Hindlimb muscle (tissue), 1 donor: Measurements from ENCODE around the gene PDCD2L. TPM values are rescaled to one million over a fixed set of nuclear protein-coding genes. Genes with fewer than 3 reads are reported as not detected.
"Not testable (repeated sequence)": the region's sequence is repeated elsewhere in the genome, so short reads cannot be mapped to it uniquely, and the experiment has no call there.

Source experiments
- DNase-seq: peaks from one replicate; pipeline ENCODE4 v3.0.0-alpha.2; 2013
- polyA plus RNA-seq: library from polyadenylated mRNA; unstranded; fragments of 120-200 nt; gene quantifications from one replicate; pipeline ENCODE4 v1.2.1, GENCODE V29; 2013; ENCODE audit not compliant: insufficient read length

The PDCD2L gene
- polyA plus RNA-seq = 13.6 TPM

GRCh38 chr19:34404109-34404909 is at the start of gene PDCD2L:
PDCD2L (plus strand) TSS chr19:34404399; CDS start chr19:34404431, 32 bp downstream.
- DNase-seq = peak; percentile 88

- DNase-seq = no peak
Observed at GRCh38 chr19:34355201-34355600, 49.0 kb upstream of the PDCD2L start.

GRCh38 chr19:34356875-34357274 is 47.3 kb upstream of the PDCD2L start:
- DNase-seq = no peak

GRCh38 chr19:34357431-34357830 is 46.8 kb upstream of the PDCD2L start:
- DNase-seq = no peak

- DNase-seq = peak; percentile 98
Observed at GRCh38 chr19:34359140-34359953, 44.9 kb upstream of the PDCD2L start.

GRCh38 chr19:34359954-34360315 is 44.3 kb upstream of the PDCD2L start:
- DNase-seq = no peak

GRCh38 chr19:34360354-34360909 is 43.8 kb upstream of the PDCD2L start:
- no peak for DNase-seq

GRCh38 chr19:34362679-34363069 is 41.5 kb upstream of the PDCD2L start:
- DNase-seq = no peak

- no peak for DNase-seq
Observed at GRCh38 chr19:34363094-34363493, 41.1 kb upstream of the PDCD2L start.

- no peak for DNase-seq
Observed at GRCh38 chr19:34363930-34364329, 40.3 kb upstream of the PDCD2L start.

GRCh38 chr19:34364462-34364829 is 39.8 kb upstream of the PDCD2L start:
- DNase-seq = no peak

GRCh38 chr19:34364830-34365462 is 39.3 kb upstream of the PDCD2L start, which contains the start of gene GPI:
GPI (plus strand) TSS chr19:34365196; CDS start chr19:34365267, 71 bp downstream.
- DNase-seq = peak; percentile 65

GRCh38 chr19:34365463-34366401 is 38.5 kb upstream of the PDCD2L start:
- peak; percentile 44 for DNase-seq

- DNase-seq = no peak
Observed at GRCh38 chr19:34366738-34367623, 37.2 kb upstream of the PDCD2L start.

- DNase-seq = no peak
Observed at GRCh38 chr19:34367624-34367957, 36.6 kb upstream of the PDCD2L start.

- no peak for DNase-seq
Observed at GRCh38 chr19:34368338-34368737, 35.9 kb upstream of the PDCD2L start.

GRCh38 chr19:34369166-34369565 is 35.0 kb upstream of the PDCD2L start:
- DNase-seq = not testable (repeated sequence)

- no peak for DNase-seq
Observed at GRCh38 chr19:34370117-34370516, 34.1 kb upstream of the PDCD2L start.

GRCh38 chr19:34370983-34371382 is 33.2 kb upstream of the PDCD2L start:
- DNase-seq = no peak

- DNase-seq = no peak
Observed at GRCh38 chr19:34373601-34374288, 30.5 kb upstream of the PDCD2L start.
